Activated T-helper 17 cell treated with anti-CD3 and anti-CD28 coated beads, Interleukin-2, amount 50 U/mL, for 72 hours (primary cell): ENCODE results near the gene TYMP. TPM values are rescaled to one million over a fixed set of nuclear protein-coding genes. Genes with fewer than 3 reads are reported as not detected.

Experiments used
- ATAC-seq: fragments of 150-1000 bp; cut with Tn5 transposase; replicated peaks from 2 replicates; pipeline ENCODE4 v1.10.0; 2021; ENCODE audit warnings: mild to moderate bottlenecking, moderate library complexity
- H3K27ac Mint-ChIP-seq: one replicate; pipeline ENCODE4 v1.8.0; 2022; ENCODE audit warnings: mixed read lengths
- H3K27me3 Mint-ChIP-seq: one replicate; pipeline ENCODE4 v1.8.0; 2022; ENCODE audit warnings: mixed read lengths
- H3K36me3 Mint-ChIP-seq: one replicate; pipeline ENCODE4 v1.8.0; 2022; ENCODE audit warnings: low read depth, mild to moderate bottlenecking, mixed read lengths
- H3K4me1 Mint-ChIP-seq: one replicate; pipeline ENCODE4 v1.8.0; 2022; ENCODE audit warnings: mixed read lengths
- H3K4me3 Mint-ChIP-seq: one replicate; pipeline ENCODE4 v1.8.0; 2022; ENCODE audit warnings: mild to moderate bottlenecking, mixed read lengths
- H3K9me3 Mint-ChIP-seq: one replicate; pipeline ENCODE4 v1.8.0; 2022; ENCODE audit warnings: mixed read lengths
- total RNA-seq, 2 donors: library from RNA; stranded (reverse); gene quantifications; one replicate each; pipeline ENCODE4 v1.2.3, GENCODE V29; 2022

Gene TYMP, protein sequence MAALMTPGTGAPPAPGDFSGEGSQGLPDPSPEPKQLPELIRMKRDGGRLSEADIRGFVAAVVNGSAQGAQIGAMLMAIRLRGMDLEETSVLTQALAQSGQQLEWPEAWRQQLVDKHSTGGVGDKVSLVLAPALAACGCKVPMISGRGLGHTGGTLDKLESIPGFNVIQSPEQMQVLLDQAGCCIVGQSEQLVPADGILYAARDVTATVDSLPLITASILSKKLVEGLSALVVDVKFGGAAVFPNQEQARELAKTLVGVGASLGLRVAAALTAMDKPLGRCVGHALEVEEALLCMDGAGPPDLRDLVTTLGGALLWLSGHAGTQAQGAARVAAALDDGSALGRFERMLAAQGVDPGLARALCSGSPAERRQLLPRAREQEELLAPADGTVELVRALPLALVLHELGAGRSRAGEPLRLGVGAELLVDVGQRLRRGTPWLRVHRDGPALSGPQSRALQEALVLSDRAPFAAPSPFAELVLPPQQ
- 10 to 100 TPM; 73.0 to 74.0 TPM for total RNA-seq

GRCh38 chr22:50529897-50530579, at the start of gene TYMP:
Gene TYMP, minus strand, starts transcription at chr22:50530012. Its CDS starts 303 bp downstream, at chr22:50529709.
- Mint-ChIP-seq H3K9me3 (no peaks in the 10 kb centered on the region), H3K4me3 (peak within 1 kb of the TSS; percentile 90), H3K36me3 (peaks cover 55% of the 10 kb centered on the region), H3K4me1 (peaks cover 10% of the 10 kb centered on the region), H3K27me3 (no peaks in the 10 kb centered on the region), H3K27ac (peak within 1 kb of the TSS; percentile 98)
- peak; percentile 43 for ATAC-seq

GRCh38 chr22:50578776-50579310, 49.0 kb upstream of the TYMP start:
- peaks cover 9% of the 10 kb centered on the region for H3K4me1 Mint-ChIP-seq
- H3K4me3 Mint-ChIP-seq = no peak overlapping the region
- H3K27me3 Mint-ChIP-seq = no peaks in the 10 kb centered on the region
- H3K36me3 Mint-ChIP-seq = peaks cover 41% of the 10 kb centered on the region
- no peak overlapping the region for H3K27ac Mint-ChIP-seq
- H3K9me3 Mint-ChIP-seq = no peaks in the 10 kb centered on the region
- no peak for ATAC-seq

DNA sequence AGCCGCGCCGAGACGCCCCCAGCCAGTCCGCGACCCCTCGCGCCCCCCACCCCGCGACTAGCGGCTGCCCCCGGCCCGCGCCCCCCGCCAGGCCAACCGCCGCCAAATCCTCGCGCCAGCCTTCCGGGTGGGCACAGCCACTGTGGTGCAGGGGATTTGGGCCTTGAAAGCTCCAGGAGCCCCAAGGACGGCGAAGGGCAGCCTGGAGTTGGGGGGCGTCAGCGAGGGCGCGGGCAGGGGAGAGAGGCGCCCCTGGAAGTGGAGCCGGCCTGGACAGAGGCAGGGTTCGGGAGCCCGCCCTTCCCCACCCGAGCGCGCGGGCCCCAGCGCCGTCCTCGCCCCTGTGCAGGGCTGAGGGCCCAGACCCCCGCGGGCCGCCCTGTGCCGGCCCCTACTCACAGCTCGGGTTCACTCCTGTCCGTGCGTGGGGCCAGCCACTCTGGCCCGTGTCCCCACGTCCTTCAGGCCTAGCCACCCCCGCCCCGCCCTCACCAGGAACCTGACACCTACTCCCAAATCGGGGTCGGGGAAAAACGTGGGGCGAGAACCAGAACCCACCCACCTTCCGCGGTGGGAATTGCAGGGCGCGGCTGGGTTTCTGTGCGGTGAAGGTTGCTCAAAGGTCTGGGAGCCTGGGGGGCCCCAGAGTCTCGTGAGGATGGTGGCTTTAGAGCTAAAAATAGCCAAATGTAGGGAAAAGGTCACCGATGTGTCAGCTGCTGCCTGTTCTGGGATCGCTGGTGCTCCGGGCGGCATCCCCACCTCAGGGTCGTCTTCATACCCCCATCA, 48.4 kb upstream of the TYMP start, which contains the start of gene CPT1B:
CPT1B (minus strand) TSS at position 441 of the 789 bp plus-strand sequence. CDS start 512 bp downstream, outside the sequence.
- no peak for ATAC-seq
- Mint-ChIP-seq H3K9me3 (no peaks in the 10 kb centered on the region), H3K36me3 (peaks cover 41% of the 10 kb centered on the region), H3K27me3 (no peaks in the 10 kb centered on the region), H3K4me3 (peak within 1 kb of the TSS; percentile 13), H3K27ac (no peak within 1 kb of the TSS), H3K4me1 (peaks cover 5% of the 10 kb centered on the region)

DNA sequence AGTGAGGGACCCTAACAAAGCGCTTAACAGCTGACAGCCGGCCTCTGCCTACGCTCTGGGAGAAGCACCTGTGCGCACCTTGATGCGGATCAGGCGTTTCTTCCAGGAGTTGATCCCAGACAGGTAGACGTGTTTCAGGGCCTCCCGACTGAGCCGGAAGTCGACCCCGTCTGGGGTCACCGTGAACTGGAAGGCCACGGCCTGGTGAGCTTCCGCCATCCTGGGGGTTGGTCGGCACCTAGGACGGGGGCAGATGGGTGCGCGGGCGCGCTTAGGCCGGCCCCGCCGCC, 47.8 kb upstream of the TYMP start:
- peaks cover 5% of the 10 kb centered on the region for H3K4me1 Mint-ChIP-seq
- peak overlapping the region; percentile 13 for H3K4me3 Mint-ChIP-seq
- no peaks in the 10 kb centered on the region for H3K9me3 Mint-ChIP-seq
- ATAC-seq = no peak
- no peaks in the 10 kb centered on the region for H3K27me3 Mint-ChIP-seq
- peaks cover 39% of the 10 kb centered on the region for H3K36me3 Mint-ChIP-seq
- no peak overlapping the region for H3K27ac Mint-ChIP-seq

GRCh38 chr22:50576806-50577696, 47.2 kb upstream of the TYMP start:
- no peak overlapping the region for H3K27ac Mint-ChIP-seq
- H3K9me3 Mint-ChIP-seq = no peaks in the 10 kb centered on the region

DNA sequence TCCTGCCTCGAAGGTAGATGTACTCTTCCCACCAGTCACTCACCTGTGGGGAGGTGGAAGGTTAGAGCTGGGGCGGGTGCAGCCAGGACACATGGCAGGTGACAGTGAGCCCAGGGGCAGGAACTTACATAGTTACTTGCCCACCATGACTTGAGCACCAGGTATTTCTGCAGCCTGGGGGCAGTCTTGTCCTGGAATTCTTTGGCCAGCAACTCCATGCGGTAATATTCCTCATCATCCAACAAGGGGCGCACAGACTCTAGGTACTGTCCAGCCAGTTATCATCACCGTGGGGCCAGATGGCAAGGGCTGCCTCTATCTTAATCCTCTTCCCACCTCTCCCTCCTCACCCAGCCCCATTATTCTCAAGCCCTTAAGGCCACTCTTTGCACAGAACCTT, 46.3 kb upstream of the TYMP start:
- H3K27me3 Mint-ChIP-seq = no peaks in the 10 kb centered on the region
- no peak for ATAC-seq
- H3K27ac Mint-ChIP-seq = no peak overlapping the region
- H3K4me1 Mint-ChIP-seq = peaks cover 5% of the 10 kb centered on the region
- H3K9me3 Mint-ChIP-seq = no peaks in the 10 kb centered on the region
- H3K4me3 Mint-ChIP-seq = no peak overlapping the region
- peaks cover 31% of the 10 kb centered on the region for H3K36me3 Mint-ChIP-seq

More at GRCh38 chr22:50576806-50577696, 47.2 kb upstream of the TYMP start:
- H3K4me3 Mint-ChIP-seq = peak overlapping the region; percentile 13
- H3K27me3 Mint-ChIP-seq = no peaks in the 10 kb centered on the region
- peaks cover 41% of the 10 kb centered on the region for H3K36me3 Mint-ChIP-seq
- ATAC-seq = no peak
- peaks cover 5% of the 10 kb centered on the region for H3K4me1 Mint-ChIP-seq

- Mint-ChIP-seq H3K27ac (no peak overlapping the region), H3K36me3 (peaks cover 29% of the 10 kb centered on the region), H3K27me3 (no peaks in the 10 kb centered on the region), H3K9me3 (no peaks in the 10 kb centered on the region), H3K4me3 (no peak overlapping the region), H3K4me1 (peaks cover 5% of the 10 kb centered on the region)
- no peak for ATAC-seq
Measured at GRCh38 chr22:50575426-50575941, 45.7 kb upstream of the TYMP start.

- no peaks in the 10 kb centered on the region for H3K4me1 Mint-ChIP-seq
- peaks cover 29% of the 10 kb centered on the region for H3K36me3 Mint-ChIP-seq
- H3K9me3 Mint-ChIP-seq = no peaks in the 10 kb centered on the region
- no peak overlapping the region for H3K4me3 Mint-ChIP-seq
- ATAC-seq = no peak
- H3K27me3 Mint-ChIP-seq = no peaks in the 10 kb centered on the region
- H3K27ac Mint-ChIP-seq = no peak overlapping the region
Measured at GRCh38 chr22:50574383-50574755, 44.6 kb upstream of the TYMP start.

DNA sequence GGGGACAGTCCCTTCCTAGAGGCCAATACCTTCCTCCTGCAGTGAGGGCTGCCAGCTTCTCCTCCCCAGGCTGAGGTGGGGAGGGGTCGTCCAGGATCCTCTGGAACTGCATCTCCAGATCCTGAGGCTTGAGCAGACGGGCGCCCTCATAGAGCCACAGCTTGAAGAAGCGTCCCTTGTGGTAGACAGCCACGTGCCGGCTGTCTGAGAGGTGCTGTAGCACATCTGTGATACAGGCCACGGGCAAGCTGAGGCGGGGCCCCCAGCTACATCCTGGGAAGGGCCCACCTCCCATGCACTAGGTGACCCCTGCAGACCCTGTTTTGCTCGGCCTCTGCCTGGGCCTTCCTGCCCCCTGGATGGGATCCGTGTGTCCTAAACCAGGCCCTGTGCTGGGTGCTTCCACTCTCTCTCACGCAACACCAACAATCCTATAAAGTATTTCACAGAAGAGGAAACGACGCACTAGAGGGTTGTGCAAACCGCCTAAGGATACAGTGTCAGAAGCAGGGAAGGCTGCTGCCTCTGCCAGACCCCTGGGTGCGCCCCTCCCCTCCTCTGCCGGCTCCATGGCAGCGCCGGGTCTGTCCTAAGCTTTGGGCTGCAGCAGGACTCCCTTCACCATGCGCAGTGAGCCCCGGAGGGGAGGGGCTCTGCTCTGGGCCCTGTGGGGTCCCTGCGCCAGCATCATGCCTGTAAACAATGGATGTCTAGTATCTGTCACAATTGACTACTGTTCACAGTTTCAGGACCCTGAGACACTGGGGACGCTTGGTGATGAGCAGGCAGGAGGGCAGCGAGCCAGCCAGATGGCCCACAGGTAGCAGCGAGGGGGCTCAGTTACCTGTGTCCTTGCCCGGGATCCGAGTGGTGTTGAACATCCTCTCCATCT, 43.9 kb upstream of the TYMP start:
- no peaks in the 10 kb centered on the region for H3K4me1 Mint-ChIP-seq
- no peak overlapping the region for H3K4me3 Mint-ChIP-seq
- no peaks in the 10 kb centered on the region for H3K9me3 Mint-ChIP-seq
- H3K36me3 Mint-ChIP-seq = peaks cover 33% of the 10 kb centered on the region
- no peak for ATAC-seq
- no peak overlapping the region for H3K27ac Mint-ChIP-seq
- no peaks in the 10 kb centered on the region for H3K27me3 Mint-ChIP-seq

- H3K27me3 Mint-ChIP-seq = no peaks in the 10 kb centered on the region
- H3K27ac Mint-ChIP-seq = no peak overlapping the region
- H3K4me1 Mint-ChIP-seq = no peaks in the 10 kb centered on the region
- H3K4me3 Mint-ChIP-seq = no peak overlapping the region
- H3K36me3 Mint-ChIP-seq = peaks cover 37% of the 10 kb centered on the region
- H3K9me3 Mint-ChIP-seq = no peaks in the 10 kb centered on the region
- ATAC-seq = no peak
Measured at GRCh38 chr22:50572965-50573364, 43.2 kb upstream of the TYMP start.

GRCh38 chr22:50571264-50572175, 41.7 kb upstream of the TYMP start:
- H3K27me3 Mint-ChIP-seq = no peaks in the 10 kb centered on the region
- no peaks in the 10 kb centered on the region for H3K9me3 Mint-ChIP-seq
- H3K4me3 Mint-ChIP-seq = no peak overlapping the region
- H3K27ac Mint-ChIP-seq = no peak overlapping the region
- peaks cover 32% of the 10 kb centered on the region for H3K36me3 Mint-ChIP-seq
- H3K4me1 Mint-ChIP-seq = no peaks in the 10 kb centered on the region
- ATAC-seq = no peak

GRCh38 chr22:50570861-50571260, 41.0 kb upstream of the TYMP start:
- Mint-ChIP-seq H3K9me3 (no peaks in the 10 kb centered on the region), H3K4me3 (no peak overlapping the region), H3K36me3 (peaks cover 31% of the 10 kb centered on the region), H3K27ac (no peak overlapping the region), H3K27me3 (no peaks in the 10 kb centered on the region), H3K4me1 (no peaks in the 10 kb centered on the region)
- ATAC-seq = no peak
